CD14-positive monocyte (primary cell): Measurements from ENCODE around the gene NDUFA9. TPM values are rescaled to one million over a fixed set of nuclear protein-coding genes. Genes with fewer than 3 reads are reported as not detected.

Experiments
- DNase-seq, 3 donors: peaks; one replicate each; pipeline ENCODE4 v3.0.0-alpha.2; 2011 to 2022
- H2AFZ ChIP-seq: 2 replicates; pipeline ENCODE4 v1.6.0; 2012; ENCODE audit warnings: mild to moderate bottlenecking, low read depth, low read length, inconsistent platforms; ENCODE audit not compliant: insufficient read depth, poor library complexity, severe bottlenecking
- H3K27ac ChIP-seq, 2 donors: 1 replicate in 1 of 2; 2 replicates in 1 of 2; pipeline ENCODE4 v1.5.1; 2012 to 2013; ENCODE audit warnings: low read length in 2 of 2, control low read depth in 1 of 2, inconsistent platforms in 1 of 2, low read depth in 1 of 2, mild to moderate bottlenecking in 1 of 2
- H3K27me3 ChIP-seq, 2 donors: one replicate each; pipeline versions ENCODE4 v1.6.0 to v1.6.1; 2011 to 2013; ENCODE audit warnings: low read length in 2 of 2; ENCODE audit not compliant: control insufficient read depth in 2 of 2, insufficient read depth in 2 of 2
- H3K36me3 ChIP-seq, 2 donors: replicated peaks in 1 of 2; 1 replicate in 1 of 2; 2 replicates in 1 of 2; pipeline versions ENCODE4 v1.5.1 to v1.6.1; 2012 to 2013; ENCODE audit warnings: low read length in 2 of 2, control low read depth in 1 of 2, inconsistent platforms in 1 of 2, mild to moderate bottlenecking in 1 of 2; ENCODE audit not compliant: insufficient read depth in 2 of 2, control insufficient read depth in 1 of 2
- H3K4me1 ChIP-seq, 2 donors: 1 replicate in 1 of 2; 2 replicates in 1 of 2; pipeline versions ENCODE4 v1.5.1 to v1.6.1; 2012 to 2013; ENCODE audit warnings: low read length in 2 of 2, control low read depth in 1 of 2, inconsistent platforms in 1 of 2, mild to moderate bottlenecking in 1 of 2, moderate library complexity in 1 of 2; ENCODE audit not compliant: insufficient read depth in 2 of 2, control insufficient read depth in 1 of 2
- H3K4me2 ChIP-seq: replicated peaks from 2 replicates; pipeline ENCODE3; 2012; ENCODE audit warnings: low read length, moderate library complexity, mild to moderate bottlenecking; ENCODE audit not compliant: poor library complexity, severe bottlenecking; ENCODE audit errors: extremely low read depth
- H3K4me3 ChIP-seq, 3 experiments: fragments of 200-600 bp in 1 of 3; sonication (generic) in 1 of 3; replicated peaks in 1 of 3; 1 replicate in 2 of 3; 2 replicates in 1 of 3; pipeline ENCODE4 v1.5.1; 2011 to 2013; ENCODE audit warnings: low read length in 3 of 3, mild to moderate bottlenecking in 3 of 3, control low read depth in 2 of 3, low read depth in 2 of 3, inconsistent platforms in 1 of 3, moderate library complexity in 1 of 3
- H3K79me2 ChIP-seq: 2 replicates; pipeline ENCODE4 v1.6.0; 2012; ENCODE audit warnings: mild to moderate bottlenecking, control low read depth, inconsistent platforms, low read length, moderate library complexity; ENCODE audit not compliant: insufficient read depth
- H3K9ac ChIP-seq: 2 replicates; pipeline ENCODE4 v1.6.0; 2017; ENCODE audit warnings: low read length, mild to moderate bottlenecking; ENCODE audit not compliant: insufficient read depth, poor library complexity, severe bottlenecking
- H3K9me3 ChIP-seq, 2 donors: replicated peaks in 1 of 2; 1 replicate in 1 of 2; 2 replicates in 1 of 2; pipeline versions ENCODE4 v1.5.1 to v1.6.1; 2012 to 2013; ENCODE audit warnings: low read length in 2 of 2, control low read depth in 1 of 2; ENCODE audit not compliant: control insufficient read depth in 1 of 2, insufficient read depth in 1 of 2
- H4K20me1 ChIP-seq: 2 replicates; pipeline ENCODE4 v1.6.0; 2012; ENCODE audit warnings: mild to moderate bottlenecking, low read length, control low read depth, moderate library complexity; ENCODE audit not compliant: insufficient read depth
- H3K27ac Mint-ChIP-seq, 7 donors: one replicate each; pipeline ENCODE4 v1.8.0; 2020; ENCODE audit warnings: mild to moderate bottlenecking in 7 of 7, mixed read lengths in 7 of 7, moderate library complexity in 6 of 7, inconsistent platforms in 2 of 7
- H3K27me3 Mint-ChIP-seq, 3 donors: one replicate each; pipeline ENCODE4 v1.8.0; 2021 to 2022; ENCODE audit warnings: low read depth in 3 of 3, mild to moderate bottlenecking in 3 of 3, mixed read lengths in 3 of 3, moderate library complexity in 3 of 3, inconsistent platforms in 1 of 3
- H3K36me3 Mint-ChIP-seq, 2 donors: one replicate each; pipeline ENCODE4 v1.8.0; 2020; ENCODE audit warnings: mixed read lengths in 2 of 2, inconsistent platforms in 1 of 2, mild to moderate bottlenecking in 1 of 2
- H3K4me1 Mint-ChIP-seq: one replicate; pipeline ENCODE4 v1.8.0; 2020; ENCODE audit warnings: mild to moderate bottlenecking, mixed read lengths
- H3K4me3 Mint-ChIP-seq, 2 donors: one replicate each; pipeline ENCODE4 v1.8.0; 2020; ENCODE audit warnings: mild to moderate bottlenecking in 2 of 2, mixed read lengths in 2 of 2, moderate library complexity in 1 of 2
- H3K9me3 Mint-ChIP-seq, 7 donors: one replicate each; pipeline ENCODE4 v1.8.0; 2020 to 2022; ENCODE audit warnings: mixed read lengths in 7 of 7, mild to moderate bottlenecking in 6 of 7, moderate library complexity in 6 of 7, inconsistent platforms in 2 of 7
- CTCF ChIP-seq: fragments of 200-600 bp; IDR thresholded peaks from one replicate; pipeline ENCODE4 v1.8.0; 2022; ENCODE audit warnings: antibody characterized with exemption, mild to moderate bottlenecking
- WGBS: methylation state at CpG from one replicate; pipeline ENCODE4 v1.1.5; 2013; ENCODE audit warnings: missing lambda C conversion rate; ENCODE audit not compliant: insufficient coverage; 5-methylcytosine and 5-hydroxymethylcytosine counted together
- intact Hi-C, 2 donors: fragments of 100-400 bp; cut with micrococcal nuclease; formaldehyde crosslinking; loops; one replicate each; pipeline versions ENCODE4 v1.15.0 to v1.15.1; 2023
- polyA plus RNA-seq, 3 donors: library from polyadenylated mRNA; depleted of rRNA in 1 of 3; unstranded in 2 of 3; stranded (reverse) in 1 of 3; fragments of 300-500 nt in 2 of 3; fragments of >200 nt in 1 of 3; fragmentation: Illumina TruSeq in 2 of 3; gene quantifications; 1 replicate in 2 of 3; 2 replicates in 1 of 3; pipeline ENCODE4 v1.2.3, GENCODE V29; 2012 to 2021

Gene NDUFA9
- polyA plus RNA-seq, 3 donors: 31.4 to 200 (median 136) TPM

GRCh38 chr12:4648104-4648500 lies 812 bp upstream of the NDUFA9 start:
- H3K36me3 Mint-ChIP-seq: peaks cover 0 to 5% of the 10 kb centered on the region in 2 donors
- H3K36me3 ChIP-seq: peaks cover 0 to 10% of the 10 kb centered on the region in 2 donors
- H3K4me3 ChIP-seq: peak overlapping the region; percentile 80 to 100 (median 90)
- peak overlapping the region in 1 of 2 donors; percentile 95 for H3K27ac ChIP-seq
- peak overlapping the region; percentile 91 for H2AFZ ChIP-seq
- intact Hi-C loops: loop anchor here in 1 of 2 donors (10.0 kb wide), 1 partner anchor 323 kb away; the partner anchor contains the start of gene TIGAR
- H3K4me3 Mint-ChIP-seq: peak overlapping the region; percentile 94
- peak overlapping the region; percentile 51 to 97 (median 93) for H3K27ac Mint-ChIP-seq
- no peak for TF ChIP-seq CTCF
- peaks cover 19% of the 10 kb centered on the region for H4K20me1 ChIP-seq
- H3K4me1 ChIP-seq: peaks cover 17 to 20% of the 10 kb centered on the region in 2 donors
- DNase-seq: peak; percentile 27 to 66 (median 66)
- no peaks in the 10 kb centered on the region for H3K9me3 ChIP-seq
- peak overlapping the region; percentile 95 for H3K4me2 ChIP-seq
- WGBS: 5% methylated on average over 2 of the region's 4 CpGs
- H3K9me3 Mint-ChIP-seq: peaks cover 0 to 2% (median 0%) of the 10 kb centered on the region in 7 donors
- peaks cover 32% of the 10 kb centered on the region for H3K4me1 Mint-ChIP-seq
- H3K9ac ChIP-seq: peak overlapping the region; percentile 86
- peaks cover 44% of the 10 kb centered on the region for H3K79me2 ChIP-seq
- no peaks in the 10 kb centered on the region for H3K27me3 ChIP-seq
- peaks cover 6 to 15% (median 10%) of the 10 kb centered on the region in 3 donors for H3K27me3 Mint-ChIP-seq

- peak overlapping the region; percentile 91 for H2AFZ ChIP-seq
- H3K27ac ChIP-seq: peak overlapping the region; percentile 61 to 95
- H3K36me3 ChIP-seq: peaks cover 7 to 22% of the 10 kb centered on the region in 2 donors
- WGBS: 0% methylated on average over 5 of the region's 6 CpGs
- Mint-ChIP-seq H3K9me3 (peaks cover 0 to 2% (median 0%) of the 10 kb centered on the region in 7 donors), H3K4me3 (peak overlapping the region; percentile 94), H3K36me3 (peaks cover 4 to 14% of the 10 kb centered on the region in 2 donors), H3K4me1 (peaks cover 32% of the 10 kb centered on the region), H3K27ac (peak overlapping the region; percentile 85 to 97 (median 94)), H3K27me3 (peaks cover 6 to 13% (median 10%) of the 10 kb centered on the region in 3 donors)
- peak overlapping the region; percentile 95 for H3K4me2 ChIP-seq
- H3K79me2 ChIP-seq: peaks cover 55% of the 10 kb centered on the region
- no peaks in the 10 kb centered on the region for H3K9me3 ChIP-seq
- no peak for TF ChIP-seq CTCF
- no peak for DNase-seq
- no peaks in the 10 kb centered on the region for H3K27me3 ChIP-seq
- peak overlapping the region; percentile 80 to 100 (median 90) for H3K4me3 ChIP-seq
- H3K4me1 ChIP-seq: peaks cover 17 to 20% of the 10 kb centered on the region in 2 donors
- H4K20me1 ChIP-seq: peaks cover 24% of the 10 kb centered on the region
- peak overlapping the region; percentile 86 for H3K9ac ChIP-seq
- intact Hi-C loops: loop anchor here in 1 of 2 donors (10.0 kb wide), 1 partner anchor 325 kb away; the partner anchor contains the start of gene TIGAR
Observed at GRCh38 chr12:4649358-4649661, 396 bp downstream of the NDUFA9 start.
